Neural progenitor cell (in vitro differentiated cells): ENCODE results near the gene FBXL5.

Source experiments
- EZH2 ChIP-seq: fragments of 200-600 bp; sonication (generic); IDR thresholded peaks from 2 replicates; pipeline ENCODE4 v1.6.1; 2017; ENCODE audit warnings: antibody characterized with exemption, mild to moderate bottlenecking, moderate library complexity
- EZH2phosphoT487 ChIP-seq: fragments of 200-600 bp; sonication (generic); IDR thresholded peaks from 2 replicates; pipeline ENCODE4 v1.6.1; 2017; ENCODE audit warnings: antibody characterized with exemption
- TF ChIP-seq, protein P1 (sequence below): fragments of 200-600 bp; sonication (generic); IDR thresholded peaks from 2 replicates; pipeline ENCODE4 v1.5.1; 2017; ENCODE audit warnings: antibody characterized with exemption, mild to moderate bottlenecking

DNA sequence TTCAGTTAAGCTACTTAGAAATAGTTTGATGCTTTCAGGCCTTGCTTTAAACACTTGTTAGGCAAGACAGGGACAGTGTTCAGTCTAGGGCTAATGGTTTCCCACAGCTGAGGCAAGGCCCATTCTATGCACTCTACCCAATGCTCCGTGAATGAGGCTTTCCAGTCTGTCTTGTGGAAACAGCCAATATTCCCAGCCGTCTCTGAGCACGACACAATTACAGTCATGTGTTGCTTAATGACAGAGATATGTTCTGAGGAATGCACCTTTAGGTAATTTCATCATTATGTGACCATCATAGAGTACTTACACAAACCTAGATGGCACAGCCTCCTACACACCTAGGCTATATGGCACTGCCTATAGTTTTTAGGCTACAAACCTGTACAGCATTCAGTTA, 16.9 kb upstream of the FBXL5 start:
- TF ChIP-seq, protein P1, sequence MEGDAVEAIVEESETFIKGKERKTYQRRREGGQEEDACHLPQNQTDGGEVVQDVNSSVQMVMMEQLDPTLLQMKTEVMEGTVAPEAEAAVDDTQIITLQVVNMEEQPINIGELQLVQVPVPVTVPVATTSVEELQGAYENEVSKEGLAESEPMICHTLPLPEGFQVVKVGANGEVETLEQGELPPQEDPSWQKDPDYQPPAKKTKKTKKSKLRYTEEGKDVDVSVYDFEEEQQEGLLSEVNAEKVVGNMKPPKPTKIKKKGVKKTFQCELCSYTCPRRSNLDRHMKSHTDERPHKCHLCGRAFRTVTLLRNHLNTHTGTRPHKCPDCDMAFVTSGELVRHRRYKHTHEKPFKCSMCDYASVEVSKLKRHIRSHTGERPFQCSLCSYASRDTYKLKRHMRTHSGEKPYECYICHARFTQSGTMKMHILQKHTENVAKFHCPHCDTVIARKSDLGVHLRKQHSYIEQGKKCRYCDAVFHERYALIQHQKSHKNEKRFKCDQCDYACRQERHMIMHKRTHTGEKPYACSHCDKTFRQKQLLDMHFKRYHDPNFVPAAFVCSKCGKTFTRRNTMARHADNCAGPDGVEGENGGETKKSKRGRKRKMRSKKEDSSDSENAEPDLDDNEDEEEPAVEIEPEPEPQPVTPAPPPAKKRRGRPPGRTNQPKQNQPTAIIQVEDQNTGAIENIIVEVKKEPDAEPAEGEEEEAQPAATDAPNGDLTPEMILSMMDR = no peak
- TF ChIP-seq EZH2phosphoT487 (no peak), EZH2 (no peak)
